GM21526 (cell line): ENCODE data around the gene NLRC5.
"Not testable (repeated sequence)": the region's sequence is repeated elsewhere in the genome, so short reads cannot be mapped to it uniquely, and the experiment has no call there.

Experiments
- ATAC-seq: cut with Tn5 transposase; IDR thresholded peaks from one replicate; pipeline ENCODE4 v1.9.1; 2021; ENCODE audit warnings: moderate library complexity; ENCODE audit not compliant: unreplicated experiment, low FRiP score

NLRC5 gene

DNA sequence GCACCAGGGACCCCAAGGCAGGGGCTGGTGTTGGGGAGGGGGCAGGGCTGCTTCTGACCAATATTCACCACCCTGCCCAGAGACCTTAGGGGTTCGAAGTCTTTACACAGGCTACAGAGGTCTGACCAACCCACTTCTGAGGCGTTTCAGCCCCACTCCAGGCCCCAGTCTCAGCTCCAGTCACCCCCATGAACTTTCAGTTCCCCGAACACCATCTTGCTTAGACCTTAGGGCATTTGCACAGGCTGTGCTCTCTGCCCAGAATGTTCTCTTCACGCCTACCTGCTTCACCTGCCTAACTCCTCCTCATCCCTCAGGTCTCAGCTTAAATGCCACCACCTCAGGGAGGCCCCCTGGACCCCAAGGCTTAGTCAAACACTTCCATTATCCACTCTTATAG, 77.3 kb downstream of the NLRC5 start:
- ATAC-seq, result no peak

GRCh38 chr16:57067347-57067746, 78.0 kb downstream of the NLRC5 start:
- no peak for ATAC-seq

DNA sequence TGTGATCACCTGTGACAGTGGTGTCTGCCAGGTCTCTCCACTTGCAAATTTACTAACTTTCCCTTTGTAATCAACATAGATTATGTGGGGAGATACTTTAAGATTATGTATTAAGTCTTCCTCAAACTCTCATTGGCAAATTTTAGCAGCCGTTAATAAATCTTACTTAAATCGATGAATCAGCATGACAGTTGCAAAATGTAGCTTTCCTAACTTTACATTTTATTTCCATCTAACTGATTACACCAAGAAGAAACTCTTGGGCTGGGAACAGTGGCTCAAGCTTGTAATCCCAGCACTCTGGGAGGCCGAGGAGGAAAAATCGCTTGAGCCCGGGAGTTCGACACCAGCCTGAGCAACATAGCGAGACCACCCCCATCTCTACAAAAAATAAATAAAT, 79.7 kb downstream of the NLRC5 start:
- no peak for ATAC-seq

GRCh38 chr16:57069635-57070370, 80.4 kb downstream of the NLRC5 start:
- no peak for ATAC-seq

DNA sequence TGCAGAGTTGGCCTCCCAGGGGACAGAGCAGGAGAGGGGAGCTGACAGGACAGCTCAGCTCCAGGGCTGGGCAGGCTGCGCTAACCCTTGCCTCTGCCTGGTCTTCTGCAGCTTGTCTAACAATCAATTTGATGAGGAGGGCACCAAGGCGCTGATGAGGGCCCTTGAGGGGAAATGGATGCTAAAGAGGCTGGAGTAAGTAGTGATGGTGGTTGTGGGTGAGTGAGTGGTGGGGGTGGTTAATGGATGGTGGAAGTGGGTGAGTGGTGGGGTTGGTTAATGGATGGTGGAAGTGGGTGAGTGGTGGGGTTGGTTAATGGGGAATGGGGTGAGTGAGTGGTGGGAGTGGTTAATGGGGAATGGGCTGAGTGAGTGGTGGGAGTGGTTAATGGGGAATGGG, 81.1 kb downstream of the NLRC5 start:
- ATAC-seq, result no peak

- ATAC-seq, result not testable (repeated sequence)
Measured at GRCh38 chr16:57071081-57071732, 81.8 kb downstream of the NLRC5 start.

DNA sequence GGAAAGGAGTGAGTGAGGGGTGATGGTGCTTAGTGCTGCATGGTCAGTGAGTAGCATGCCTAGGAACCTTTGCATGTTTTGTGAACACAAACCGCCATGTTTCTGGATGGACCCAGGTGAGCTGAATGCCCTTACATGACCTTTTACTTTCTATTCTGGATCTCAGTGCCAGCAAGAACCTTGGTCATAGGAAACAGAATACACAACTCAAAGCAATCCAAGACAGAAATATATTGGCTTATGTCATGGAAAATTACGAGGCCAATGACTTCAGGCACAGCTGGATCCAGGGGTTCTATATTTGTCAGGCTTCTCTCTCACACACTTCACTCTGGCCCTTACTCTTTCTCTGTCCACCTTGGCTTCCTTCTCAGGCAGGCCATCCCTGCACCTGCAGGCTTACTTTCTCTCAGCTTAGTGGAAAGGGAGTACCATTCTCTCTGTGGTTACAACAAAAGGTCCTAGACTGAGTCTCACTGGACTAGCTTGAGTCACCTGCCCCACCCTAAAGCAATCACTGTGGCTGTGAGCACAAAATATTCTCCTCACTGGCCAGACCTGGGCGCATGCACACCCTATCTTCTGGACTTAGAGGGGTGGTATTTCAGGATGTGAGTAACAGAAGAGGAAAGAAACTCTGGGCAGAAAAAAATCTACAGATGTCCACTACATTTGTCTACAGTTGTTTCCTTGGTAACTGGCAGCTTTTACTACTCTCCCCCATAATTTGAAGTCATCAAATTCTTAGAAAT, 82.7 kb downstream of the NLRC5 start:
- ATAC-seq, result no peak

GRCh38 chr16:57072616-57073275, 83.4 kb downstream of the NLRC5 start:
- ATAC-seq, result no peak

GRCh38 chr16:57077714-57078113, 88.4 kb downstream of the NLRC5 start:
- no peak for ATAC-seq

DNA sequence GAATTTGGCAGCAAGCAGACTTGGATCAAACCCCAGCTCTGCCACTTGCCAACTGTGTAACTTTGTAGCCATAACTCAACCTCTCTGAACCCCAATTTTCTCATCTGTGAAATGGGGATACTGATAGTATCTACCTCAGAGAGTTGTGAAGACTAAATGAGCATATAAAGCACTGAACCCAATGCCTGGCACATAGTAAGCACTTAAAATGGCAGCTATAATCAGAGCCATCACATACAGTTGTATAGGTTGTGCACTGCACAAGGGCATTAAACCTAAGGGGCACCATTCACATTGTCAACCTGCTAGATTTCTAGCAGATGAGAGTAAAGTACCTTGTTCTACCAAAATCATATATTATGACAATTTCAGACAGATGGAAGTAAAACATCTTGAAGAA, 92.4 kb downstream of the NLRC5 start:
- no peak for ATAC-seq

DNA sequence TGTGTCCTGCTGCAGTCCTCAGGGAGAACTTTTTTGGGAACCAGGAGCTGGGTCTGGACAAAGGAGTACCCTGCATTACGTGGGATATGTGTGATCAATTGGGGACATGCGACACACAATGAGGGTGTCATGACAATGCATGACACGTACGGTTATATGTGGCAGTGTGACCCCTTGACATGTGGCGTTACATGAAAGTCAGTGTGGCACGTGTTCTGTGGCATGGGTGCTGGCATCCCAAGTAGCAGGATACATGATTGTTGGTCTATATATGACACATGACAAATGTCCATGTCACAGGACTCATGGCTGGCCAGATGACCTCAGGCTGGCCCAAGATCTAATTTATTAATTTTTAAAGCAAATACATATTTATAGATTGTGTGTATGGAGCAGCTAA, 93.3 kb downstream of the NLRC5 start:
- ATAC-seq, result no peak

DNA sequence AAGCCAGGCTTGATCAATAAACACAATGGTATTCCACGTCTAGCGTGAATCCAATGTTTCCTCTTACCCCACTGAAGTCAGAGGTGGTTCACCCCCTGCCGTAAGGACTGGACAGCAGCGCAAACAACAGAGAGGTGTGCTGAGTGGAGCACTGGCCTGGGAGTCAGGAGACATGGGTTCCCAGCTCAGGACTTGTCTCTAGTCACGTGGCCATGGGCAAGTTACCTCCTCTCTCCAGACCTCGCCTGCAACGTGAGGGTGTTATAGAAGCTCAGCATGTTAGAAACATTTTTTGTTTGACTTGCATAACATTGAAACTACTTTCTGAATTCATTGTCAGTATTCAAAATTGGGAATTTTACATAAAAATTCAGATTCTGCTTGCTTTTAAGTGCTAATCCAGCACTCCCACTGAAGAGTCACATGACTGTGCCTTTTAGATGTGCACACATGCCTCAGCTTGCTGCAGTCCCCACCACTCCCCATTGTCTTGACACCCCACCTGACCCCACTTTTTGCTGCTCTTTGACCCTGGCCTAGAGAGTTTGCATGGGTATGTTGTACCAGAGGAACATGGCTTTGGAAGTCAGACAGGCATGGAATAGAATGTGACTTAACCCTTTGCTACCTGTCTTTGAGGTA, 94.2 kb downstream of the NLRC5 start:
- ATAC-seq, result no peak

- ATAC-seq, result no peak
Measured at GRCh38 chr16:57084257-57084770, 95.0 kb downstream of the NLRC5 start.

- no peak for ATAC-seq
Measured at GRCh38 chr16:57084996-57085395, 95.6 kb downstream of the NLRC5 start.

- ATAC-seq, result no peak
Measured at GRCh38 chr16:57087003-57087402, 97.6 kb downstream of the NLRC5 start.

DNA sequence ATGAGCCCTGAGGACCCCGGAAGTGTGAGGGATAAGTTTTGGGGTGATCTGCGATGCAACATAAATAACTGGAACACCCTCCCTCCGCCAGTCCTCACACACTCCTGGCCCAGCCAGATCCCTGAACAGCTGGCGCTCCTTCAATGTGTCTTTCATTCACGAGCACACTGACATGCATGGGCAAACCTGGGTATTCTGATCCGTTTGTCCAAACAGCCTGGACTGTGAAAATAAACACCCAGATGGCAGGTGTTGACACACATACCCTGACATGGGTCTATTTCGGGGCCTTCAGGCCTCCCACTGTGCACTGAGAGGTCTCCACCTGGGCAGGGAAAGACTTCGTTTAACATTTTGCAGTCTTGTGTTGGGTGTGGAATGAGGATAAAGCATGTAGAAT, 100.0 kb downstream of the NLRC5 start:
- ATAC-seq, result no peak

GRCh38 chr16:57091200-57091974, 102.0 kb downstream of the NLRC5 start:
- ATAC-seq, result no peak

DNA sequence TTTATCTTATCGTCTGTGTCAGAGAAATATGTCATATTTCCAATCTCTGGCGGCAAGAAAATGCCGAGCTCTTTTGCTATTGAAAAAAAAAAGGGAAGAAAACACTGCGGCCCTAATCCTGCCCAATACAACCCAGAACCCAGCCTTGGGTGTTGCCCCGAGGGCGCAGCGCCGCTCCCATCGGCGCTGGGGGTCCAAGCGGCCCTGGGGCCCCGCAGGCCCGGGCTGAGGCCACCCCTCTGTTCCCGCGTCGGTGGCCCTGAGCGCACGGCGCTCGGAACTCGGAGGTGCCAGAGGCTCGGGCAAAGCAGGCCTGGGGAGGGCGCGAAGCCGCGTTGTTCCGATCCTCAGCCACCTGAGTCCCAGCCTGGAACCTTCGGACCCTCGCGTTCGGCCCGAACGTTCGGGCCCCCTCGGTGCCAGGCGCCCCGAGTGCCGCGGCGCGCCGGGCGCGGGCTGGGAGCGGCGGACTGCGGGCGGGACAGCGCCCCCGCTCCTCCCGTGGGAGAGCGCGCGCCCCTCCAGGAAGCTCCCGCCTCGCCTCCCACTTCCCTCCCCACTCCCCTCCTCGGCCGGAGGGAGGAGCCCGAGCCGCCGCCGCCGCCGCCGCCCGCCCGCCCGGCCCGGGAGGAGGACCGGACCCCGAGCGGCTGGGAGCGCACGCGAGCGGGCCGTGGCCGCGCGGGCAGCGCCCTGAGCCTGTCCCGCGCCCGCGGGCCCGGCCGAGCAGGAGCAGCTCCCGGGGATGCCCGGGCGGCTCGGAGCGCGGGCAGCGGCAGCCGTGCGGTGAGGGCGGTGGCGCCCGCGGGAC, 102.8 kb downstream of the NLRC5 start, which contains the start of gene CPNE2:
Gene CPNE2, plus strand, starts transcription at position 609 of the 811 bp plus-strand sequence. CDS start 18,160 bp downstream, outside the sequence.
- peak; percentile 38 for ATAC-seq
